Left forelimb (tissue), 1 donor: ENCODE measurements around the gene TMEM80.
A peak's percentile ranks its signal among the peaks of the same experiment; 100 is the strongest.
"Not testable (repeated sequence)": the region's sequence is repeated elsewhere in the genome, so short reads cannot be mapped to it uniquely, and the experiment has no call there.

Experiments used
- DNase-seq: peaks from one replicate; pipeline ENCODE4 v3.0.0-alpha.2; 2018; ENCODE audit warnings: low spot score

TMEM80 gene

GRCh38 chr11:679271-680207, 16.1 kb upstream of the TMEM80 start:
- no peak for DNase-seq

GRCh38 chr11:680476-680875, 15.1 kb upstream of the TMEM80 start:
- DNase-seq, result no peak

- DNase-seq, result no peak
Observed at GRCh38 chr11:680970-681369, 14.6 kb upstream of the TMEM80 start.

GRCh38 chr11:686451-687243, 9.0 kb upstream of the TMEM80 start:
- no peak for DNase-seq

- DNase-seq, result no peak
Observed at GRCh38 chr11:687751-688150, 7.9 kb upstream of the TMEM80 start.

GRCh38 chr11:688681-689080, 6.9 kb upstream of the TMEM80 start:
- no peak for DNase-seq

- DNase-seq, result no peak
Observed at GRCh38 chr11:689625-690024, 6.0 kb upstream of the TMEM80 start.

GRCh38 chr11:690244-690643, 5.4 kb upstream of the TMEM80 start:
- not testable (repeated sequence) for DNase-seq

- no peak for DNase-seq
Observed at GRCh38 chr11:690738-691633, 4.6 kb upstream of the TMEM80 start.

GRCh38 chr11:691710-692590, 3.7 kb upstream of the TMEM80 start:
- no peak for DNase-seq

- DNase-seq, result no peak
Observed at GRCh38 chr11:692824-693414, 2.7 kb upstream of the TMEM80 start.

GRCh38 chr11:693415-693831, 2.2 kb upstream of the TMEM80 start:
- DNase-seq, result no peak

GRCh38 chr11:693887-694562, 1.6 kb upstream of the TMEM80 start:
- no peak for DNase-seq

GRCh38 chr11:694563-695287, 891 bp upstream of the TMEM80 start, which contains the start of gene DEAF1:
TSS of gene DEAF1 (minus strand) at chr11:695222. CDS start at chr11:695047, 175 bp downstream.
- peak; percentile 99 for DNase-seq

- DNase-seq, result no peak
Observed at GRCh38 chr11:695288-695537, 403 bp upstream of the TMEM80 start.

GRCh38 chr11:696955-697491, 1.4 kb downstream of the TMEM80 start:
- no peak for DNase-seq

GRCh38 chr11:697811-698311, 2.2 kb downstream of the TMEM80 start:
- no peak for DNase-seq

- DNase-seq, result no peak
Observed at GRCh38 chr11:698493-699115, 3.0 kb downstream of the TMEM80 start.

GRCh38 chr11:699116-699508, 3.5 kb downstream of the TMEM80 start:
- DNase-seq, result no peak
